HG02642 (cell line): ENCODE results near the gene KATNB1.
"Not testable (repeated sequence)": the region's sequence is repeated elsewhere in the genome, so short reads cannot be mapped to it uniquely, and the experiment has no call there.

Source experiments
- ATAC-seq: cut with Tn5 transposase; IDR thresholded peaks from one replicate; pipeline ENCODE4 v1.9.1; 2021; ENCODE audit warnings: mild to moderate bottlenecking; ENCODE audit not compliant: unreplicated experiment, poor library complexity

Gene KATNB1

DNA sequence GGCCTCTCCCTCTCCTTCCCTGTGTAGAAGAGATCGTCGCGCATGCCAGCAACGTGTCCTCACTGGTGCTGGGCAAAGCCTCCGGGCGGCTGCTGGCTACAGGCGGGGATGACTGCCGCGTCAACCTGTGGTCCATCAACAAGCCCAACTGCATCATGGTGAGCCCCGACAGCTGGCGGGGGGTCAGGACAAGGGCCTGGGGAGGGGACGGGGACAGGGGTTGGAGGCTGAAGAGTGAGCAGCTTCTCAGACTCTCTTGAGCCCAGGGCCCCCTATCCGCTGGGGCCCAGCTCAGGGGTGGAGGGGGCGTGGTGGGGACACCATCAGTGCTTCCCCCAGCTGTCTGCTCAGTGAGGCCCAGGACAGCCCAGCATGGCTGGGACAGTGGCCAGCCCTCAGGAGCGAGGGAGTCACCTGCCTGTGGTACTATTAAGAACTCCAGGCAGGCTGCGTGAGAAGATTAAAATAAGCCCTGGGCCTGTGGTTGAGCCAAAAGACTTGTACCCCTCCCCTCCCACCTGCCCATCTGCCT is 6.2 kb downstream of the KATNB1 start:
- no peak for ATAC-seq

- ATAC-seq = no peak
Observed at GRCh38 chr16:57742543-57742942, 7.0 kb downstream of the KATNB1 start.

DNA sequence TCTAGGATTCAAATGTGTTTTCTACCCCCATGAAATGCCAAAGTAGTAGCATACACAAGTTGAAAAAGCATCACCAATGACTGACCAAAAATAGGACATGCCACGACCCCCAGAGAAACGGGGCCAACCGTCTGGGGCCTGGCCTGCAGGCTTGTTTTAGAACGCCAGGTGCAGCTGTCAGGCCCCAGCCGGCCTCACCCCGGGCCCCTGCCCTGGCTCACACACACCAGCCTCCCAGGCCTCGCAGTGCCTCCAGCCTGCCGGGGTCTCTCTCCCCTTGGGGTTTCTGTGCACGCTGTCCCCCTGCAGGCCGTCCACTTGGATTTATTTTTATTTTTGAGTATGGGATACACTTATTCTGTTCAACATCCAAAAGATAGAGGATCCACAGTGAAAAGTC is 7.9 kb downstream of the KATNB1 start:
- no peak for ATAC-seq

DNA sequence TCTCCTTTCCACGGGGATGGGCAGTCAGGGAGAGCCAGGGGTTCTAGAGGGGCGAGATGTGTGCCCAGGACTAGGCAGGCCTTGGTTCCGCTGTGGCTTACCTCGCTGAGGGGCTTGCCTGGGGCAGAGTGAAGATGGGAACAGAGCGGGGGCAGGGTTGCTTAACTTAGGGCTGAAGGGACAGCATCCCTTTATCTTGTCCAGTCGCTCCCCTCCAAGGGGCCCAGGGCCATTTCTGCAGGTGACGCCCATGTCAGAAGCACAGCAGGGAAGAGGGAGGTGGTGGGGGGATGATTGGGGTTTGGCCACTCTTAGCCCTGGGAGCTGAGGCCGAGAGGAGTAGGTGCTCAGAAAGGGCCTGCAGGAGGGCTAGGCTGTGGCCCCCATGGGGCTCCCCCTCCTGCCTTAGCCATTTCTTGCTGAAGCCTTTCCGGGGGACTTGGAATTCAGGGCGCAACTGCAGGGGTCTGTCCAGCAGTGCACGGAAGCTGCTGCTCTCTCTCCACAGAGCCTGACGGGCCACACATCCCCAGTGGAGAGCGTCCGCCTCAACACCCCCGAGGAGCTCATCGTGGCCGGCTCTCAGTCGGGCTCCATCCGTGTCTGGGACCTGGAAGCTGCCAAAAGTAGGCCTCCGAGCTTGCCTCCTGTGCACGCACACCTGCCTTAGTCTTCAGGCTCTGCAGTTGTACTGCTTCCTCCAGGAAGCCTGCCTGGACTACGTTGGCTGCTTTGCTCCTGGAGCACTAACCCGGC is 8.5 kb downstream of the KATNB1 start:
- no peak for ATAC-seq

DNA sequence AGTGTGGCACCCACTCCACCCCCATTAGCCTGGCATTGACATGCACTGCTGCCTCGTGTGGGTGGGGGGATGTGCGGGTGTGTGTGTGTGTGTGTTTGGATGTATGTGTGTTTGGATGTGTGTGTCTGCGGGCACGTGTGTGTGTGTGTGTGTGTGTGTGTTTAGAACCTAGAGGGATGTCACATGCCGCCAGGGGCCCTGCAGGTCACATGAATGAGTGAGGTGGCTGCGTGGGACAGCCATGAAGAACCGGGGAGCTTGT is 9.0 kb downstream of the KATNB1 start:
- no peak for ATAC-seq

DNA sequence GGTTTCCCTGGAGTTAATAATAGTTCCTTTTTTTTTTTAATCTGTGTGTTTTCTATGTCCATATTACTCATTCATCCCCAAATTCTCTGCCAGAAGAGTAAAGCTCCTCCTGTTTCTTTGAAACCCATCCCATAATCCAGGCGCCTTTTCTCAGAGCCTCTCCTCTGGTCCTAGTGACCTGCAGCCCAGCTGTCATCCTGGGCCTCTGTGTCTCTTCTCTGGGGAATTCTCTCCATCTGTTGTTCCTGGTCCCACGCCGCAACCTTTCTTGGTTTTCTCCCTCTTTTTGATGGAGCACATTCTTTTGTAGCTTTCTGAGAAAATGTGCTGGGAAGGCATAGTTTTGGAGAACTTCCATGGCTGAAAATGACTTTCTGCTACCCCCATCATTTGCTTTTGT is 10.2 kb downstream of the KATNB1 start:
- ATAC-seq = no peak

GRCh38 chr16:57746316-57746715 is 10.7 kb downstream of the KATNB1 start:
- not testable (repeated sequence) for ATAC-seq

DNA sequence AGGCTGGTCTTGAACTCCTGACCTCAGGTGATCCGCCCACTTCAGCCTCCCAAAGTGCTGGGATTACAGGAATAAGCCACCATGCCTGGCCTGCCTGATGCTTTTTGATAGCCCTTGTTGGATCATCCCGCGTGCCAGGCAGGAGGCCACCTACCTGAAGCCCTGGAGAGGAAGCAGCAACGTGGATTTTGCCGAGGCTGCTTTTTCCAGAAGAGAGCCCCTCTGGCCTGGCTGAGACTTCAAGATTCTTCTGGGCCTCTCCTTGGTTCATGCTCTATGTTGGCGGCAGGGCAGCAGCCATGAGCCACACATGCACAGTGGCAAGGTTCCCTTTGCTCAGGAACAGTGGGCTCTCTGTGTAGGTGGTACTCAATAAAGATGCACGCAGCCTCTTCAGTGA is 11.5 kb downstream of the KATNB1 start:
- ATAC-seq = no peak

GRCh38 chr16:57747496-57747895 is 11.9 kb downstream of the KATNB1 start:
- ATAC-seq = no peak

DNA sequence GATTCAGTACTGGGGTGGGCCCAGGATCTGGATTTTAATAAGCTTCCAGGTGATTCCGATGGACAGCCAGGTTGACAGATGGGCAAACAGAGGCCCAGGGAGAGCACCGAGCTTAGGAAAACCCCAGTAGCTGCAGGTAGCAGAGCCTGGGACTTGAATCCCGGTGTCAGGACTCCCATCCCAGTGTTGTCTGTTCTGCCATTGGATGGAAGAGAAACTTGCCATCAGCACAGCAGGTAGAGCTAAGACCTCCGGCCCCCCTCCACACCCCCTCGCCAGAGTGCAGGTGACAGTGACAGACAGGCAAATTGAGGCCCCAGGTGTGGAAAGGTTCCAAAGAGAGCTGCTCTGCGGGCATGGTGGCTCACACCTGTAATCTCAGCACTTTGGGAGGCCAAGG is 12.4 kb downstream of the KATNB1 start:
- ATAC-seq = no peak

GRCh38 chr16:57748596-57748995 is 13.0 kb downstream of the KATNB1 start:
- no peak for ATAC-seq

DNA sequence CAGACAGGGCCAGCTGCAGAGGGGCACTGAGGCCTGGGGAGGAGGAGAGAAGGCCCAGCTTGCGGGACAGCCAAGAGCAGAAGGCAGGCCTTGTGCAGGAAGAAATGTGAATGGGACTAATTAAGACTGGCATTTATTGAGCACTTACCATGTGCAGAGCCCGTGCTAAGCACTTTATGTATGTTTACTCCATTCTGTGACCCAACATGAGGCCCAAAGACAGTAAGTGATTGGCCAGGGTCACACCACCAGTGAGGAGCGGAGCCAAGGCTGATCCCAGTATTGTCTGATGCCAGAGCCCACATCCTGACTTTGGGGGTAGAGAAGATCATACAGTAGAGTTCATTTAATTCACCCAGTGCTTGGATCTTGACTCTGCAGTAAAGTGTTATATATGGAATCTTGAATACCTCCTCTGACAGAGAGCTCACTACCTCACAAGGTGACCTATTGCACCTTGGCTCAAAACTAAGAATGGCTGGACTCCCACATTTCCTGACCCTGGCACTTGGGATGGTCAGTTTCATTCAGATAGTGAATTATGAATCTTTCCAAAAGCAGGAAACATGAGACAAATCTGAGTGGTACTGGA is 13.6 kb downstream of the KATNB1 start:
- no peak for ATAC-seq

GRCh38 chr16:57749856-57750452 is 14.4 kb downstream of the KATNB1 start:
- no peak for ATAC-seq

DNA sequence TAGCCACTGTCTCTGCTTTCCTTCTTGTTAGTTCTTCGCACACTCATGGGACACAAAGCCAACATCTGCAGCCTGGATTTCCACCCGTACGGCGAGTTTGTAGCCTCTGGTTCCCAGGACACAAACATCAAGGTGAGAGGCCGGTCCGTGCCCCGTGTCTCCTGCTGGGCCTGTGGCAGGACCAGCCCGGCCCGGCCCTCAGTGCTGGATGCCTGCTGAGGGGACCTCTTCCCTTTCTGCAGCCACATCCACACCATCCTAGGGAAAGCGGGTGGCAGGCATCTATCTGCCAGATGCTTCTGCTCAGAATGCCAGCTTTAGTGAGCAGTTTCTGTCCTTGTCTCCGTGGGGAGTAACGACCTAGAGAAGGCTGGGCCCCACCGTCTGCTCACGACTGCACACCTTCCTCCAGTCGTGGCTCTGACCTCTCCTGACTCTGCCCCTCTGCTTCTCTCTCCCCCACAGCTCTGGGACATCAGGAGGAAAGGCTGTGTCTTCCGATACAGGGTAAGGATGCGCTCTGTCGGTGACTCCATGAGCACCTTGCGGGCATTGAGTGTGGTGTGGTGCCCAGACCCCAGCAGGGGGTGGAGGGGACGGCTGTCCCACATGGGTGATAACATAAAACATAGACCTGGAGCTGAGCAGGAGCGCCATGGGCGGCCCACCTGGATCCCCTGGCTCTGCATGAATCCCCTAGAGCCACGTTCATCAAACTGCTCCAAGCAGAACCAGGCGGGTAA is 15.4 kb downstream of the KATNB1 start:
- ATAC-seq = no peak

GRCh38 chr16:57751539-57752202 is 16.1 kb downstream of the KATNB1 start:
- ATAC-seq = no peak

DNA sequence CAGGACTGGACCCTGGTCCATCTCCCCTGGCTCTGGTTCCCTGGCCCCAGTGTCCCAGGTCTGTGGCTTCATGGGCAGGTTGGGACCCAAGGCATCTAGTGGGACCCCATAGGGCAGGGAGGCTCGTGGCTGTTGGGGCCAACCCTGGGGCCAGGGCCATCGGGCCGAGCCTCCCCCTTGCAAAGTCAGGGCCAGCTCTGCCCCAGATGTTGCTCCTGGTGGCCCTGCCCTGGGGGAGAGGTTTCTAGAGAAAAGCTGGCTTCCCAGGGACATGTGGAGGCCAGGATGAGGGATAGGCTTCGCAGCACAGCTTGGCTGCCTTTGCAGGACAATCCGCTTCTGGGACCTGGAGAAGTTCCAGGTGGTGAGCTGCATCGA is 16.6 kb downstream of the KATNB1 start:
- no peak for ATAC-seq

DNA sequence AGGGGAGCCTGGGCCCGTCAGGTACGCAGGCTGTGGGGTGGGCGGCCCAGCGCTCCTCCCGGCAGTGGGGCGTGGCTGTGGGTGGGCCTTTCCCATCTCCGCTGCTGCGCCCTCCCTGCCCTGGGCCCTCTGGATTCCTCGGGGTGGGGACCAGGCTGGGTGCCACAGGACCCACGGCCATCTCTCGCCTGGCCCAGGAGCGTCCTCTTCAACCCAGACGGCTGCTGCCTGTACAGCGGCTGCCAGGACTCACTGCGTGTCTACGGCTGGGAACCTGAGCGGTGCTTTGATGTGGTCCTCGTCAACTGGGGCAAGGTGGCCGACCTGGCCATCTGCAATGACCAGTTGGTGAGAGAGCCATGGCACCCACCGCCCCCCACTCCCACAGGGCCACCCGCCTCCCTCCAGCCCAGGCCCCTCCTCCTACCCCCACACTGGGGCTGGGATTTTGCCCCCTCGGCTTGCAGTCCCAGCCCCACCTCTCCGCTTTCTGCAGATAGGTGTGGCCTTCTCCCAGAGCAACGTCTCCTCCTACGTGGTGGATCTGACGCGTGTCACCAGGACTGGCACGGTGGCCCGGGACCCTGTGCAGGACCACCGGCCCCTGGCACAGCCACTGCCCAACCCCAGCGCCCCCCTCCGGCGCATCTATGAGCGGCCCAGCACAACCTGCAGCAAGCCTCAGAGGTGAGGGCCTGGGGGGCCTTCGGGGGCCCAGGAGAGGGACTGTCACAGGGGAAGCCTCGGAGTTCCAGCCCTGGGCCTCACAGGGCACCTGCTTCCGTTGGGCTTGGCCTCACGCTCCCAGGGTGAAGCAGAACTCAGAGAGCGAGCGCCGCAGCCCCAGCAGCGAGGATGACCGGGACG is 17.2 kb downstream of the KATNB1 start:
- ATAC-seq = no peak

- no peak for ATAC-seq
Observed at GRCh38 chr16:57753448-57754353, 18.1 kb downstream of the KATNB1 start.
